Measurements from ENCODE around the gene ZC3H13. TPM values are rescaled to one million over a fixed set of nuclear protein-coding genes. Genes with fewer than 3 reads are reported as not detected.

Gene ZC3H13
- total RNA-seq, 6 experiments from 2014 or later, result 31.8 to 40.1 (median 35.6) TPM

DNA sequence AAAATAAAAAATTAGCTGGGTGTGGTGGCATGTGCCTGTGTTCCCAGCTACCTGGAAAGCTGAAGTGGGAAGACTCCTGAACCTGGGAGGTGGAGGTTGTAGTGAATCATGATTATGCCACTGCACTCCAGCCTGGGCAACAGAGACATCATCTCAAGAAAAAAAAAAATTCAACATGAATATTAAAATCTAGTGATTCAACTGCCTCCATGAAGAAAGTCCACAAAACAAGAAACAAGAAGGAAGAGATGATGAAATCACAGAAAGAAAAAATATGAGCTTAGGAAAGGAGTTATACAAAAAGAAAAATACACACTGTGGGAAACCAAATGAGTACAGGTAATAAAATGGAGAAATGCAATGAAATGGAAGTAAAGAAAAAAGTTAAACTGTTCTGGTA, 101.4 kb downstream of the ZC3H13 start:
- Mint-ChIP-seq H3K4me3 (no peak overlapping the region), H3K36me3 (ENCODE audit: low read depth) (peaks cover 11% of the 10 kb centered on the region), H3K9me3 (no peaks in the 10 kb centered on the region), H3K27ac (no peak overlapping the region), H3K4me1 (ENCODE audit: low read depth) (peaks cover 9% of the 10 kb centered on the region), H3K27me3 (ENCODE audit: insufficient read depth) (no peaks in the 10 kb centered on the region; the same call in 1 of the 2 replicates)
- no peak for DNase-seq
- TF ChIP-seq, protein P1, sequence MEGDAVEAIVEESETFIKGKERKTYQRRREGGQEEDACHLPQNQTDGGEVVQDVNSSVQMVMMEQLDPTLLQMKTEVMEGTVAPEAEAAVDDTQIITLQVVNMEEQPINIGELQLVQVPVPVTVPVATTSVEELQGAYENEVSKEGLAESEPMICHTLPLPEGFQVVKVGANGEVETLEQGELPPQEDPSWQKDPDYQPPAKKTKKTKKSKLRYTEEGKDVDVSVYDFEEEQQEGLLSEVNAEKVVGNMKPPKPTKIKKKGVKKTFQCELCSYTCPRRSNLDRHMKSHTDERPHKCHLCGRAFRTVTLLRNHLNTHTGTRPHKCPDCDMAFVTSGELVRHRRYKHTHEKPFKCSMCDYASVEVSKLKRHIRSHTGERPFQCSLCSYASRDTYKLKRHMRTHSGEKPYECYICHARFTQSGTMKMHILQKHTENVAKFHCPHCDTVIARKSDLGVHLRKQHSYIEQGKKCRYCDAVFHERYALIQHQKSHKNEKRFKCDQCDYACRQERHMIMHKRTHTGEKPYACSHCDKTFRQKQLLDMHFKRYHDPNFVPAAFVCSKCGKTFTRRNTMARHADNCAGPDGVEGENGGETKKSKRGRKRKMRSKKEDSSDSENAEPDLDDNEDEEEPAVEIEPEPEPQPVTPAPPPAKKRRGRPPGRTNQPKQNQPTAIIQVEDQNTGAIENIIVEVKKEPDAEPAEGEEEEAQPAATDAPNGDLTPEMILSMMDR (IDR thresholded peaks at IDR 0.05), result no peak

DNA sequence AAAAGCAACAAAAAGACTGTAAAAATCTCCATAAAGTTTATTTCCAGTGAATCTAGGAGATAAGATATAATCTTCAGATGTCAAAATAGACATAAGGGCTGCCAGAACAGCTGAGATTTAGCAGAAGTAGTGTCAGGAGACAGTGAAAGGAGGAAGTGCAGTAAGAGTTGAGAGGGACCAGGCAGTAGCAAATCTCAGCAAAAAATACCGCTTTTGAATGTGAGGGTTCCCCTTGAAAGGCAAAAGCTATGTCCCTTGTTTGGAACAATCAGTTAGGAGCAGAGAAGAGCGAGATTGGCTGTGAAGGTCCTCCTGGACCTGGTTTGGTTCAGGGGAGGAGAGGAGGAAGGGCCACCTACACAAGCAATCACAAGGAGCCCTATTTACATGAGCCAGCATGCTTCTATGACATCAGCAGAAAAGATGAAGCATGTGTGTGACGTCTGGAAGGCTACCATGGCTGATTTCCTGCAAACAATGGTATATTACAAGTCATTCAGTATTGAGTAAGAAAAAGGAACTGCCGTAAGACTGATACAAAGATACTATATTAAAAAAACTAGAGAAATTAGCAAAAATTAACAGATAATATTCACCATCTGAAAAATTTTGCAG, 102.1 kb downstream of the ZC3H13 start:
- Mint-ChIP-seq H3K9me3 (no peaks in the 10 kb centered on the region), H3K27ac (no peak overlapping the region), H3K36me3 (ENCODE audit: low read depth) (peaks cover 6% of the 10 kb centered on the region; the same call in 1 of the 2 replicates), H3K27me3 (ENCODE audit: insufficient read depth) (no peaks in the 10 kb centered on the region; the same call in 1 of the 2 replicates), H3K4me3 (no peak overlapping the region), H3K4me1 (ENCODE audit: low read depth) (peaks cover 6% of the 10 kb centered on the region; the same call in 1 of the 2 replicates)
- TF ChIP-seq, protein P1 (IDR thresholded peaks at IDR 0.05), result no peak
- no peak for DNase-seq

DNA sequence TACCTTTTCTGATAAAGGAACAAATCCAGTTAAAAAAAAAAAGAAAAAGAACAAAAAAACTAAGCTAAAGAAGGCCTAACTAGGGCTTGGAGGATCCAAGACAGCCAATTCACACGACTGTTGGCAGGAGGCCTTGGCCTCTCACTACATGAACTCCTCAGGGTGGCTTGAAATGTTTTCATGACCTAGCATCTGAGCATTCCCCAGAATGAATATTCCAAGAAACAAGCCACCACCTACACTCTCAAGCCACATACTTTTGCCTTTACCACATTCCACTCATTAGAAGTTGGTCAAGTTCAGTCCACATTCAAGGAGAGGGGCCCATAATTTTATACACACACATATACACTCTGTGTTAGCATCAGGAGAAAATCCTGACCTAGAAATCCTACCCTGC, 103.4 kb downstream of the ZC3H13 start:
- TF ChIP-seq, protein P1 (IDR thresholded peaks at IDR 0.05), result no peak
- no peak for DNase-seq
- H3K36me3 Mint-ChIP-seq (ENCODE audit: low read depth), result peaks cover 6% of the 10 kb centered on the region; the same call in 1 of the 2 replicates
- H3K9me3 Mint-ChIP-seq, result no peaks in the 10 kb centered on the region
- no peak overlapping the region for H3K27ac Mint-ChIP-seq
- peaks cover 6% of the 10 kb centered on the region; the same call in 1 of the 2 replicates for H3K4me1 Mint-ChIP-seq (ENCODE audit: low read depth)
- H3K4me3 Mint-ChIP-seq, result no peak overlapping the region
- H3K27me3 Mint-ChIP-seq (ENCODE audit: insufficient read depth), result no peaks in the 10 kb centered on the region; the same call in none of the 2 replicates

DNA sequence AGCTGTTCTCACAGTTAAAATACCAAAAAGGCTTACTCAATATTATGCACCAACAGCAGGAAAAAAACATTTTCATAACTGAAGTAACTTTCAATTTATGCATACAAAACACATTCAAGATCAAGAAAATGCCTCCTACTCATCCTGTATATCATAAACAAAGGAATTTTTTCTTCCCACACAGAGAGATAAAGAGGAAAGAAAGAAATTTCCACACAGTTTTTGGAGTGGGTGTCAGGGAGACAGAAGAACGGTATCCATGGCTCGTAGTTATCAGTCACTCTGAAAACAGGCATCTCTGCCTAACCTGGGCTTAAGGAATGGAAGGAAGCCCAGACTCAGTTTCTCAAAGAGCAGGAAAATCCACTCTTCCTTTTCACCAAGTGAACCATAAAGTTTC, 108.6 kb downstream of the ZC3H13 start:
- H3K4me3 Mint-ChIP-seq, result no peak overlapping the region
- no peaks in the 10 kb centered on the region for H3K9me3 Mint-ChIP-seq
- H3K27ac Mint-ChIP-seq, result no peak overlapping the region
- H3K27me3 Mint-ChIP-seq (ENCODE audit: insufficient read depth), result peaks cover 3% of the 10 kb centered on the region
- H3K36me3 Mint-ChIP-seq (ENCODE audit: low read depth), result no peaks in the 10 kb centered on the region
- no peaks in the 10 kb centered on the region for H3K4me1 Mint-ChIP-seq (ENCODE audit: low read depth)
- TF ChIP-seq, protein P1 (IDR thresholded peaks at IDR 0.05), result no peak
- no peak for DNase-seq

DNA sequence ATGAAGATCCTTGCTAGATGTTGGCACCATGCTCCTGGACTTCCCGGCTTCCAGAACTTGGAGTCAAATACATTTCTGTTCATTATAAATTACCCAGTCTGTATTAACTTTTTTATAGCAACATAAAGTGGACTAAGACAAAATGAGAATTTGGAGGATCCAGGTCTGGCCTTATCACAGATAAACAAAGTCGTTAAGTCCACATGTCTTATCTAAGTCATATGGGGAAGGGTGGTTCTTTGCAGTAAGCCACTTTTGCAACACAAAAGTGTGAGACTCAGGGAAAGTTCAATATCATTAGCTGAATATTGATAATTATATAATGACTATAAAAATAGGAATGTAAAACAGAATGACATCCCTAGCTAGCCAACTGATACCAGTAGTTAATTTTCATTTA, 109.4 kb downstream of the ZC3H13 start:
- Mint-ChIP-seq H3K27ac (no peak overlapping the region), H3K4me3 (no peak overlapping the region), H3K36me3 (ENCODE audit: low read depth) (no peaks in the 10 kb centered on the region), H3K4me1 (ENCODE audit: low read depth) (no peaks in the 10 kb centered on the region), H3K9me3 (no peaks in the 10 kb centered on the region), H3K27me3 (ENCODE audit: insufficient read depth) (peaks cover 3% of the 10 kb centered on the region)
- DNase-seq, result no peak
- TF ChIP-seq, protein P1 (IDR thresholded peaks at IDR 0.05), result no peak

Measured in HFFc6 (cell line).